Small intestine (tissue), 7 donors: Measurements from ENCODE around the gene PTPRR. TPM values are rescaled to one million over a fixed set of nuclear protein-coding genes. Genes with fewer than 3 reads are reported as not detected.
A peak's percentile ranks its signal among the peaks of the same experiment; 100 is the strongest.

ENCODE experiments used
- DNase-seq, 2 donors: peaks; one replicate each; pipeline versions ENCODE4 v3.0.0 to v3.0.0-alpha.2; 2013
- FAIRE-seq: peaks from 2 replicates; lab custom pipeline; 2012; peaks lifted over from hg19 to GRCh38; lab: Jason Lieb, UNC
- H3K27ac ChIP-seq, 3 donors: one replicate each; pipeline ENCODE4 v1.5.1; 2013; ENCODE audit warnings: low read length in 2 of 3, mild to moderate bottlenecking in 2 of 3, control low read depth in 1 of 3, inconsistent platforms in 1 of 3, low read depth in 1 of 3, moderate library complexity in 1 of 3
- H3K27me3 ChIP-seq, 3 donors: one replicate each; pipeline ENCODE4 v1.6.1; 2013; ENCODE audit warnings: low read length in 3 of 3, inconsistent platforms in 1 of 3; ENCODE audit not compliant: control insufficient read depth in 3 of 3, insufficient read depth in 3 of 3
- H3K36me3 ChIP-seq, 3 donors: one replicate each; pipeline ENCODE4 v1.6.1; 2013; ENCODE audit warnings: low read length in 3 of 3, inconsistent platforms in 1 of 3, low read depth in 1 of 3, mild to moderate bottlenecking in 1 of 3, moderate library complexity in 1 of 3; ENCODE audit not compliant: control insufficient read depth in 3 of 3, insufficient read depth in 2 of 3
- H3K4me1 ChIP-seq, 3 donors: one replicate each; pipeline ENCODE4 v1.6.1; 2013; ENCODE audit warnings: low read length in 2 of 3, inconsistent platforms in 1 of 3, low read depth in 1 of 3, mild to moderate bottlenecking in 1 of 3, moderate library complexity in 1 of 3; ENCODE audit not compliant: control insufficient read depth in 3 of 3, insufficient read depth in 2 of 3
- H3K4me3 ChIP-seq, 3 donors: one replicate each; pipeline ENCODE4 v1.5.1; 2013; ENCODE audit warnings: low read length in 3 of 3, control low read depth in 1 of 3, inconsistent platforms in 1 of 3, low read depth in 1 of 3, mild to moderate bottlenecking in 1 of 3, moderate library complexity in 1 of 3
- H3K9me3 ChIP-seq, 2 donors: one replicate each; pipeline ENCODE4 v1.6.1; 2013; ENCODE audit warnings: low read depth in 1 of 2, low read length in 1 of 2; ENCODE audit not compliant: control insufficient read depth in 2 of 2, insufficient read depth in 1 of 2
- WGBS, 3 donors: extraction: QIAGEN DNeasy Blood & Tissue Kit; methylation state at CpG; one replicate each; pipeline ENCODE4 v1.1.7; 2013; 5-methylcytosine and 5-hydroxymethylcytosine counted together
- polyA plus RNA-seq, 4 donors: library from polyadenylated mRNA; stranded (reverse) in 3 of 4; unstranded in 1 of 4; fragments of 200-250 nt in 3 of 4; fragments of 120-200 nt in 1 of 4; gene quantifications; one replicate each; pipeline versions ENCODE4 v1.2.1 to v1.2.3, GENCODE V29; 2013
- donor health status: healthy with polysubstance abuse.
- donor health status: control.
- donor health status: control.
- donor health status: Bipolar disorder and iron deficiency.
- donor health status: healthy.

Gene PTPRR
- polyA plus RNA-seq, 4 donors, result 0.84 to 18.9 (median 5.4) TPM

DNA sequence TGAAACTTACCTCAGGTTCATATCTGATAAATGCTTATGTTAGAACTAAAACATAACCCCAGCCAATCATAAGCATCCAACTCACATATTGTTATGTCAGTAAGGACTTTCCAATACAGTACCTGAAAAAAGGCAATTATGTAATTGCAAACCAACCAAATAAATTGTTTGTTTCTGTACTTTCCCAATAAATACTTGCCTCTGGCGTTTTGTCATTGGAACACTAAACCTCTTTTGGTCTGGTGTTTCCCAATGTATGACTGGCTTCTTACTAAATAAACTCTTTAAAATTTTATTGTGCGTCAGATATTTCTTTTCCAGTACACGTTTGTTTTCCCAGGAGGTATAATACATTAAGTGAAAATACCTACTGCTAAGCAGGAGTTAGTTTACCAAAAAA, 276.6 kb downstream of the PTPRR start:
- H3K9me3 ChIP-seq, result no peaks in the 10 kb centered on the region
- peaks cover 0 to 11% (median 6%) of the 10 kb centered on the region in 3 donors for H3K4me1 ChIP-seq
- no peaks in the 10 kb centered on the region for H3K36me3 ChIP-seq
- no peak overlapping the region for H3K4me3 ChIP-seq
- 68 to 87% (median 84%) methylated on average over 3 of the region's 3 CpGs for WGBS, 3 donors
- no peak overlapping the region for H3K27ac ChIP-seq
- DNase-seq, result no peak
- no peak for FAIRE-seq
- no peaks in the 10 kb centered on the region for H3K27me3 ChIP-seq

DNA sequence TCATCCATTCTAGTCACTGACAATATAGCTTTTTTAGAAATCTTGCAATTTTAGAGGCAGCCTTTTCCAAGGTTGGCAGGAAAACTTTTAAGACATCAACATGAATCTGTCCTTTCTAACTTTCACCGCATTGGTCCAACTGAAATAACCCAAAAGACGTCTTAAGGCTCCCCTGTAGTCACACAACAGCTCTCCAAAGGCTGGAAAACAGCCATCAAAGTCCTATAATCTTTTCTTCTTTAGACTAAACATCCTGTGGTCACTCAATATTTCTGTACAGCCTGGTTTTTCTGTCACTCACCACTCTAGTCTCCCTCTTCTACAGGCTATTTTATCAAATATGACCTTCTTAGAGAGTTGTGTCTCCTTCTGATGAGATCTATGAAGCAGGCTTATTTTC, 278.8 kb downstream of the PTPRR start:
- no peak overlapping the region for H3K4me3 ChIP-seq
- FAIRE-seq (no peak), DNase-seq (no peak)
- H3K36me3 ChIP-seq, result no peaks in the 10 kb centered on the region
- H3K27ac ChIP-seq, result no peak overlapping the region
- WGBS, 3 donors, result 73 to 91% (median 80%) methylated on average over 2 of the region's 2 CpGs
- H3K4me1 ChIP-seq, result peaks cover 0 to 11% (median 2%) of the 10 kb centered on the region in 3 donors
- no peaks in the 10 kb centered on the region for H3K9me3 ChIP-seq
- H3K27me3 ChIP-seq, result no peaks in the 10 kb centered on the region

DNA sequence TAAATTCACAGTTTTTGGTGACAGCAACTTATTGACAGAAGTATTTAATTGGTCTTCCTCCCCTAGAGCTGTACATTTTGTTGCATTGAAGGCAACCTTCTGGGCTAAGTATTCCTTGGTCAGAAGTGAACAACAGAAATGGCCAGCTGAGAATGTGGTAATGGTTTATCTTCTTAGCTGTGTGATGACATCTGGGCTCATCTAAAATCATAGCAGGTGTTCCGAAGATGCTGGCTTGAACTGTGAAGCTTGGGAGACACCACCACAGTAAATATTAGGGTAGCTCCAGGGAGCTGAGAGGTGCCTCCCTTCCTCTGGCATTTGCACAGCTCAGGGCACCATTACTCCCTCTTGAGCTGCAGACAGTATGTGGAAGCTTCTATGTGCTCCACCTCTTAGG, 279.6 kb downstream of the PTPRR start:
- Histone ChIP-seq H3K4me1 (peaks cover 0 to 6% (median 2%) of the 10 kb centered on the region in 3 donors), H3K9me3 (no peaks in the 10 kb centered on the region), H3K27ac (no peak overlapping the region), H3K36me3 (no peaks in the 10 kb centered on the region), H3K4me3 (no peak overlapping the region), H3K27me3 (no peaks in the 10 kb centered on the region)
- DNase-seq (no peak), FAIRE-seq (no peak)
- 81 to 93% (median 93%) methylated on average over 1 of the region's 1 CpG for WGBS, 3 donors

DNA sequence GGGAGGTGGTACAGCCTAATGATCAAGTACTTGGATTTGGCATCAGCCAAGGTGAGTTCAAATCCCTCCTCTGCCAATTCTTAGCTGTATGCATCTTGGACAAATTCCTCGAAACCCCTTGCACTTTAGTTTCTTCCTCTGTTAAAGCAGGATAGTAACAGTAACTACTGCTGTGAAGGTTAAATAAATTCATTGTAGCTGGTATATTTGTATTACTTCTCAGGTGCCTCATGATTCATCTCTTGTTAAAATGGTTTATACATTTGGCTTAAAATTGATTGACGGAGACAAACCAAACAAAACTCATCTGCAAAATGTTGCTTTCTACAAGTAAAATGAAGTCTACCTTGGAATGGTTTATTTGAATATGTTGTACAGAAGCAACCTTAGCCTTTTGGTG, 281.0 kb downstream of the PTPRR start:
- H3K27ac ChIP-seq, result no peak overlapping the region
- no peaks in the 10 kb centered on the region for H3K36me3 ChIP-seq
- H3K27me3 ChIP-seq, result peaks cover 0 to 4% (median 0%) of the 10 kb centered on the region in 3 donors
- no peaks in the 10 kb centered on the region for H3K4me1 ChIP-seq
- FAIRE-seq (no peak), DNase-seq (no peak)
- no peak overlapping the region for H3K4me3 ChIP-seq
- 94 to 97% (median 96%) methylated on average over 2 of the region's 2 CpGs for WGBS, 3 donors
- peaks cover 0 to 3% of the 10 kb centered on the region in 2 donors for H3K9me3 ChIP-seq

DNA sequence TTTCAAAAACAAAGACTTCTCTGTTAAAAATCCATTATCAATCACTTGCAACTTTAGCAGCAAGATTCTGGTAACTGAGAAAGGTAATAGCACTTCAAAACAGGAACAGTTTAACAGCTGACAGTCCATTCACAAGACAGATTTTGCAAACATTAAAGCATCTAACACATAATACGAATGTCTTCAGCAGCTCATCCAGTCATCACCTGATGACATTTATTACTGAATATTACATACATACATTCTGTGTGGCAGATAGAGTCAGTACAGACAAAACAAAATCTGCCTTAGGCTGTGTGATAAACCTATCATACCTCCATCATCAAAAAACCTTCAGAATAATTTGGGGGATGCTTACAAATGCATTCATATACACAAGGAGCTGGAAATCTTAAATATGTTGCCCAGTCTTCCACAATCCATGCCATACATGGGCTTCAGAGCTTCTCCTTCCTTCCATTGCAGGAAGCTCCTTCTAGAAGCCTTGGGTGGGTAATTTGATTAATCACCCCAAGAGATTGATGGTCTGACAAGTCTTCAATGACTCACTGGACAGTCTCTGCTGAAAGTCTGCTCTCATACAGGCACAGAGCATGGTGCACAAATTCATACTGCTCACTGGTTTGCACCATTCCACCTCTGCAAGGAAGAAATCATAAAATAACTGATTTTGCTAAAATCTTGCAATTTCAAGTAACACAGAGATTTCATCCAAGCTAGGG, 281.7 kb downstream of the PTPRR start:
- FAIRE-seq (no peak), DNase-seq (no peak)
- peaks cover 0 to 3% of the 10 kb centered on the region in 2 donors for H3K9me3 ChIP-seq
- 82 to 90% (median 86%) methylated on average over 1 of the region's 1 CpG for WGBS, 3 donors
- H3K4me3 ChIP-seq, result no peak overlapping the region
- H3K27me3 ChIP-seq, result peaks cover 0 to 4% (median 0%) of the 10 kb centered on the region in 3 donors
- no peaks in the 10 kb centered on the region for H3K4me1 ChIP-seq
- H3K27ac ChIP-seq, result no peak overlapping the region
- H3K36me3 ChIP-seq, result no peaks in the 10 kb centered on the region

DNA sequence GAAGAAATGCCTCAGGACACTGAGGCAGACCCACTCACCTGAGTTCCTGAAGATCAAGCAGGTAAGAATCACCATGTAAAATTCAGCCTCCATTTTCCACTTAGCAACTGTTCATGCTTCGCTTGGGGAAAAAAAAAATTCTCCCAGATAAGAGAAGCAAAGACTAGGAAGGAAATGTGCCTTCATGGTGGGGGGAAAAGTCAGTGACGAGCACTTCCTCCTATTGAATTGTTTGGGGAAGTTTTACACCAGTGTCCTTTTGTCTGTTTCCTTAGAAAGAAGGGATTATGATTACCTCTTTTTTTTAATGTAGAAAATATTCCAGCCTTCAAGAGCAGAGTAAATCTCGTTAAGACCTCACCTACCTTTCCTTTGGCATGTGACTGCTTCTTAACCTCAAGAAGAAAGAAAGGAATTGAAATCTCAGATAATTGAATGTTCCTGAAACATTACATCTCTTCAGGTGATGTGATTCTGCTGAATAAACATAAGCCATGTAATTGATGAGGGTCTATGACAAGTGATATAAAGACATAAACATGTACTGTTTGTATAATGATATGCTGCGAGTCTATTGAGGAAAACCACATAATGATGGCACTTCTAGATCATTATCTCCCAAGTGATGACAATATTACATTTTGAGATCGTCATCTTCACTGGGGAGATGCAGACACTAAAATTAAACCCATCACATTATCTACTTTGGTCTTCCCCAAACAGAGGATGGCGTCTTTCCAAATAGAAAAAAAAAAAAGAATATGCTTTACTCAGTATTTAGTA, 283.0 kb downstream of the PTPRR start, which contains the start of gene PTPRB:
PTPRB (minus strand) TSS at position 127 of the 783 bp plus-strand sequence; CDS start at position 93, 34 bp downstream.
- peaks cover 0 to 3% of the 10 kb centered on the region in 2 donors for H3K9me3 ChIP-seq
- H3K36me3 ChIP-seq, result no peaks in the 10 kb centered on the region
- no peaks in the 10 kb centered on the region for H3K4me1 ChIP-seq
- FAIRE-seq (no peak), DNase-seq (no peak)
- 63 to 72% (median 65%) methylated on average over 6 of the region's 6 CpGs for WGBS, 3 donors
- H3K27ac ChIP-seq, result peak within 1 kb of the TSS in 1 of 3 donors; percentile 89
- H3K4me3 ChIP-seq, result no peak within 1 kb of the TSS
- H3K27me3 ChIP-seq, result peaks cover 0 to 4% (median 0%) of the 10 kb centered on the region in 3 donors

DNA sequence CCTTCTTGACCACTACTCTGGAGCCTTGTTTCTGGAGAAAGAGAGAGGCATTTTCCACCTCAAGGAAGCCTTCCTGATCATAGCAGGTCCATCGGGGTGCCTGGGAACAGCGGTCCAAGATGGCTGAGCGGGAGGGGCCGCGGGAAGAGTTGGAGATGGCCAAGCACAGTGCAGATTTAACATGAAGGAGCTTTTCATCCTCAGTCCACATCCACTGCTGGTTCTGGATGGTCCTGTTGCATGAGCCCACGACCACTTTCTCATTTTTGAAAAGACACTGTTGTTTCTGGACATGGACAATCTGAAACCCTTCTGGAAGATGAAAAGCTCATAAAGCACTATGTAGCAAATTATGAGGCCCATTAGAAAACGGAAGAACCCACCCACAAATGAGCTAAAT, 284.8 kb downstream of the PTPRR start:
- no peak for DNase-seq
- H3K27me3 ChIP-seq, result peaks cover 0 to 4% (median 0%) of the 10 kb centered on the region in 3 donors
- 78 to 94% (median 84%) methylated on average over 7 of the region's 7 CpGs for WGBS, 3 donors
- H3K9me3 ChIP-seq, result peaks cover 0 to 3% of the 10 kb centered on the region in 2 donors
- H3K4me1 ChIP-seq, result no peaks in the 10 kb centered on the region
- no peaks in the 10 kb centered on the region for H3K36me3 ChIP-seq
- H3K27ac ChIP-seq, result no peak overlapping the region
- no peak for FAIRE-seq
- H3K4me3 ChIP-seq, result peak overlapping the region in 1 of 3 donors; percentile 16

DNA sequence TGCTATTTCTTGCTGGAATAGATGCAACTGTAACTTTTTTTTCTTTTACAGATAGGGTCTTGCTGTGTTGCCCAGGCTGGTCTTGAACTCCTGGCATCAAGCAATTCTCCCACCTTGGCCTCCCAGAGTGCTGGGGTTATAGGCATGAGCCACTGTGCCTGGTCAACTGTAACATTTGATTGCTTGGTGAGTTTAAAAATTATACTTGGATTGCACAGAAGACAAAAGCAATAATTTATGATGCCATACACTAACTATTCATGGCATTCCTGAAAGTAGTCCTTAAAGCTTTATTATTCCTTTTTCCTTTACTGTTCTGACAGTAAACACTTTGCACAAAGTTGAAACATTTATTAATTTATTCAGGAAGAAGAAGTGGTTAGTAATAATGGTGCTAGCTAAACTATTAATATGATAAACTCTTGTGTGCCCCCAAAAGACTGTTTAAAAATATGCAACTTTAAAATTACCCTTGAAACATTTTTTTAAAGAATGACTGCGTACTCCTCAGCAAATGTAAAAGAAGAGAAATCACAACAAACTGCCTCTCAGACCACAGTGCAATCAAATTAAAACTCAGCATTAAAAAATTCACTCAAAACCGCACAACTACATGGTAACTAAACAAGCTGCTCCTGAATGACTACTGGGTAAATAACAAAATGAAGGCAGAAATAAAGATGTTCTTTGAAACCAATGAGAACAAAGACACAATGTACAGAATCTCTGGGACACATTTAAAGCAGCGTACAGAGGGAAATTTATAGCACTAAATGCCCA, 291.6 kb downstream of the PTPRR start:
- peaks cover 0 to 3% (median 0%) of the 10 kb centered on the region in 3 donors for H3K4me1 ChIP-seq
- 84 to 93% (median 89%) methylated on average over 3 of the region's 3 CpGs for WGBS, 3 donors

More for the DNA sequence above, 291.6 kb downstream of the PTPRR start:
- no peaks in the 10 kb centered on the region for H3K9me3 ChIP-seq
- no peak overlapping the region for H3K4me3 ChIP-seq
- H3K36me3 ChIP-seq, result no peaks in the 10 kb centered on the region
- FAIRE-seq (no peak), DNase-seq (no peak)
- H3K27ac ChIP-seq, result no peak overlapping the region
- H3K27me3 ChIP-seq, result no peaks in the 10 kb centered on the region
